ENCODE data around the gene KISS1. TPM values are rescaled to one million over a fixed set of nuclear protein-coding genes. Genes with fewer than 3 reads are reported as not detected.

Gene KISS1
- polyA plus RNA-seq, 1 donor from 2014 or later, result not detected

GRCh38 chr1:204143276-204144041 lies 52.8 kb downstream of the KISS1 start:
- no peak overlapping the region for H3K4me2 ChIP-seq (ENCODE audit: low read length)
- H3K9me3 ChIP-seq (ENCODE audit: low read length), result no peaks in the 10 kb centered on the region
- H3F3A ChIP-seq (ENCODE audit: insufficient read depth, low read length, poor library complexity, severe bottlenecking), result no peaks in the 10 kb centered on the region
- H3K79me2 ChIP-seq (replicated peaks; ENCODE audit: insufficient read depth, low read length), result no peaks in the 10 kb centered on the region
- H3K27me3 ChIP-seq (ENCODE audit: insufficient read depth, low read depth, low read length), result no peaks in the 10 kb centered on the region
- H3K4me3 ChIP-seq (ENCODE audit: low read length), result no peak overlapping the region
- H2AFZ ChIP-seq (ENCODE audit: low read depth, low read length), result no peak overlapping the region
- H3K36me3 ChIP-seq (ENCODE audit: insufficient read depth, low read length), result no peaks in the 10 kb centered on the region
- TF ChIP-seq SMC3 (conservative IDR thresholded peaks at IDR 0.05; ENCODE audit: poor library complexity) (no peak), EZH2 (IDR thresholded peaks at IDR 0.05; ENCODE audit: borderline replicate concordance, insufficient read depth, low read length, poor library complexity, severe bottlenecking) (no peak), MXI1 (conservative IDR thresholded peaks at IDR 0.05; ENCODE audit: poor library complexity, severe bottlenecking) (no peak), CTCF (IDR thresholded peaks at IDR 0.05; ENCODE audit: poor library complexity, severe bottlenecking) (no peak), RAD21 (conservative IDR thresholded peaks at IDR 0.05) (no peak), EP300 (conservative IDR thresholded peaks at IDR 0.05; ENCODE audit: poor library complexity, severe bottlenecking) (no peak)
- no peaks in the 10 kb centered on the region for H4K20me1 ChIP-seq (ENCODE audit: insufficient read depth)
- H3K9ac ChIP-seq (ENCODE audit: low read length), result no peak overlapping the region
- H3K9me2 ChIP-seq (ENCODE audit: insufficient read depth, low read length), result no peaks in the 10 kb centered on the region
- H3K27ac ChIP-seq (ENCODE audit: low read length), result no peak overlapping the region

- H4K20me1 ChIP-seq (ENCODE audit: insufficient read depth), result no peaks in the 10 kb centered on the region
- no peak overlapping the region for H3K27ac ChIP-seq (ENCODE audit: low read length)
- no peaks in the 10 kb centered on the region for H3F3A ChIP-seq (ENCODE audit: insufficient read depth, low read length, poor library complexity, severe bottlenecking)
- H3K9me2 ChIP-seq (ENCODE audit: insufficient read depth, low read length), result no peaks in the 10 kb centered on the region
- no peak overlapping the region for H3K9ac ChIP-seq (ENCODE audit: low read length)
- no peaks in the 10 kb centered on the region for H3K79me2 ChIP-seq (replicated peaks; ENCODE audit: insufficient read depth, low read length)
- no peaks in the 10 kb centered on the region for H3K27me3 ChIP-seq (ENCODE audit: insufficient read depth, low read depth, low read length)
- H3K4me2 ChIP-seq (ENCODE audit: low read length), result no peak overlapping the region
- no peak for TF ChIP-seq EZH2 (IDR thresholded peaks at IDR 0.05; ENCODE audit: borderline replicate concordance, insufficient read depth, low read length, poor library complexity, severe bottlenecking)
- no peak for TF ChIP-seq CTCF (IDR thresholded peaks at IDR 0.05; ENCODE audit: poor library complexity, severe bottlenecking)
- no peak for TF ChIP-seq SMC3 (conservative IDR thresholded peaks at IDR 0.05; ENCODE audit: poor library complexity)
- no peak for TF ChIP-seq REST (IDR thresholded peaks at IDR 0.05; ENCODE audit: borderline replicate concordance)
- no peak for TF ChIP-seq RAD21 (conservative IDR thresholded peaks at IDR 0.05)
- no peak for TF ChIP-seq POLR2AphosphoS5 (IDR thresholded peaks at IDR 0.05)
- no peak for TF ChIP-seq MXI1 (conservative IDR thresholded peaks at IDR 0.05; ENCODE audit: poor library complexity, severe bottlenecking)
- TF ChIP-seq TAF1 (IDR thresholded peaks at IDR 0.05; ENCODE audit: low read depth), result no peak
- H3K9me3 ChIP-seq (ENCODE audit: low read length), result no peaks in the 10 kb centered on the region
- H3K36me3 ChIP-seq (ENCODE audit: insufficient read depth, low read length), result no peaks in the 10 kb centered on the region
- no peak overlapping the region for H2AFZ ChIP-seq (ENCODE audit: low read depth, low read length)
- H3K4me3 ChIP-seq (ENCODE audit: low read length), result no peak overlapping the region
Measured at GRCh38 chr1:204142032-204142974, 54.0 kb downstream of the KISS1 start.

Data from neural cell (in vitro differentiated cells).